BJ (cell line): Measurements from ENCODE around the gene TIMM13. TPM values are rescaled to one million over a fixed set of nuclear protein-coding genes. Genes with fewer than 3 reads are reported as not detected.

Experiments
- CTCF ChIA-PET: fragments of 350-600 bp; formaldehyde crosslinking; extraction: SDS; loops from one replicate; lab custom pipeline; 2021; ENCODE audit warnings: antibody characterized with exemption, inconsistent platforms; lab: Yijun Ruan, JAX
- POLR2A ChIA-PET: fragments of 300-600 bp; sonication (Branson Sonifier 250); formaldehyde crosslinking; extraction: SDS; loops from one replicate; lab custom pipeline; 2021; ENCODE audit warnings: antibody characterized with exemption; lab: Charles Lee
- DNase-seq: peaks from one replicate; pipeline ENCODE4 v3.0.0-alpha.2; 2011; ENCODE audit warnings: low read depth
- H3K27me3 ChIP-seq: 2 replicates; pipeline ENCODE4 v1.6.0; 2011; ENCODE audit warnings: low read length; ENCODE audit not compliant: control insufficient read depth, insufficient read depth
- H3K36me3 ChIP-seq: 2 replicates; pipeline ENCODE4 v1.5.1; 2011; ENCODE audit warnings: low read length; ENCODE audit not compliant: control insufficient read depth, insufficient read depth
- H3K4me3 ChIP-seq: 2 replicates; pipeline ENCODE4 v1.5.1; 2011; ENCODE audit warnings: low read depth, mild to moderate bottlenecking, control low read depth, low read length
- CTCF ChIP-seq: IDR thresholded peaks from 2 replicates; pipeline ENCODE4 v1.5.1; 2011; ENCODE audit warnings: low read depth, mild to moderate bottlenecking, control low read depth, inconsistent platforms, low read length, moderate library complexity; ENCODE audit not compliant: insufficient read depth
- polyA plus RNA-seq: library from polyadenylated mRNA; depleted of rRNA; stranded (reverse); fragments of >200 nt; gene quantifications from 2 replicates; pipeline ENCODE4 v1.2.3, GENCODE V29; 2011

Gene TIMM13
- polyA plus RNA-seq, 1 experiment: 50.7 TPM

- POLR2A ChIA-PET: interaction anchor here (0.5 kb wide), 1 partner anchor 145 kb away, joined by 3 read pairs; no protein-coding TSS in a partner anchor
Measured at GRCh38 chr19:2453431-2454025, 26.1 kb upstream of the TIMM13 start.

GRCh38 chr19:2451741-2452140 lies 24.4 kb upstream of the TIMM13 start:
- no peak for DNase-seq
- TF ChIP-seq CTCF: no peak
- no peak overlapping the region for H3K4me3 ChIP-seq
- CTCF ChIA-PET: no interaction called here
- POLR2A ChIA-PET: no interaction called here
- H3K27me3 ChIP-seq: no peaks in the 10 kb centered on the region
- H3K36me3 ChIP-seq: no peaks in the 10 kb centered on the region; the same call in 1 of the 2 replicates

More at GRCh38 chr19:2453431-2454025, 26.1 kb upstream of the TIMM13 start:
- TF ChIP-seq CTCF: no peak
- DNase-seq: no peak
- no peaks in the 10 kb centered on the region for H3K27me3 ChIP-seq
- H3K36me3 ChIP-seq: no peaks in the 10 kb centered on the region; the same call in 1 of the 2 replicates
- CTCF ChIA-PET: interaction anchor here (0.5 kb wide), 1 partner anchor 184 kb away, joined by 3 read pairs; no protein-coding TSS in a partner anchor
- no peak overlapping the region for H3K4me3 ChIP-seq

- POLR2A ChIA-PET: no interaction called here
- Histone ChIP-seq H3K36me3 (no peaks in the 10 kb centered on the region; the same call in 1 of the 2 replicates), H3K27me3 (no peaks in the 10 kb centered on the region), H3K4me3 (no peak overlapping the region)
- CTCF ChIA-PET: no interaction called here
- no peak for DNase-seq
- TF ChIP-seq CTCF: no peak
Measured at GRCh38 chr19:2451138-2451537, 23.8 kb upstream of the TIMM13 start.

GRCh38 chr19:2449019-2449418 lies 21.6 kb upstream of the TIMM13 start:
- no peak for DNase-seq
- ChIA-PET CTCF (no interaction called here), POLR2A (no interaction called here)
- H3K27me3 ChIP-seq: no peaks in the 10 kb centered on the region
- peaks cover 2% of the 10 kb centered on the region; the same call in 1 of the 2 replicates for H3K36me3 ChIP-seq
- no peak for TF ChIP-seq CTCF
- no peak overlapping the region for H3K4me3 ChIP-seq

GRCh38 chr19:2446381-2446780 lies 19.0 kb upstream of the TIMM13 start:
- no peak for DNase-seq
- ChIA-PET POLR2A (no interaction called here), CTCF (no interaction called here)
- Histone ChIP-seq H3K36me3 (peaks cover 2% of the 10 kb centered on the region; the same call in 1 of the 2 replicates), H3K27me3 (no peaks in the 10 kb centered on the region), H3K4me3 (no peak overlapping the region)
- TF ChIP-seq CTCF: no peak
